ENCODE results near the gene GPBP1L1. TPM values are rescaled to one million over a fixed set of nuclear protein-coding genes. Genes with fewer than 3 reads are reported as not detected.
"Not testable (repeated sequence)": the region's sequence is repeated elsewhere in the genome, so short reads cannot be mapped to it uniquely, and the experiment has no call there.

Gene GPBP1L1
- polyA plus RNA-seq, 4 donors, result 71.4 to 127 (median 115) TPM

DNA sequence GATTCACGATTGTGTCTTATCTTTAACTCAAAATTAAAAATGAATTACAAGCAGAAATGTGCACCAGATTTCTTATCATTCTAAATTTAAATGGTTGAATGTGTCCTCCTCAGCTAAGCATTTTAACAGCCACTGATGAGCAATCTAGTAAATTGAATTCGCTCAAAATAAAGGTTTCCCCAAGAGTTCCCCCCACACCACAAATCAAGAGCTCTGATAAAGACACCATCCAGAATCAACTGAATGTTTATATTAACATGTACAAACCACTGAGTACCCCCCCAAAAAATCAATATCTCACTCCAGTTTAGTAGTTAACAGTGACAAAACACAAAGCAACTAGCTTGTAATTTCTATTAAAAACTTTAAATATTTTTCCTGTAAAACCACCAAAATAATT is 1.9 kb downstream of the GPBP1L1 start:
- DNase-seq (ENCODE audit: low read depth in 4 of 4, low spot score in 3 of 4), result no peak

GRCh38 chr1:45682942-45683341 is 3.4 kb downstream of the GPBP1L1 start:
- no peak for DNase-seq (ENCODE audit: low read depth in 4 of 4, low spot score in 3 of 4)

DNA sequence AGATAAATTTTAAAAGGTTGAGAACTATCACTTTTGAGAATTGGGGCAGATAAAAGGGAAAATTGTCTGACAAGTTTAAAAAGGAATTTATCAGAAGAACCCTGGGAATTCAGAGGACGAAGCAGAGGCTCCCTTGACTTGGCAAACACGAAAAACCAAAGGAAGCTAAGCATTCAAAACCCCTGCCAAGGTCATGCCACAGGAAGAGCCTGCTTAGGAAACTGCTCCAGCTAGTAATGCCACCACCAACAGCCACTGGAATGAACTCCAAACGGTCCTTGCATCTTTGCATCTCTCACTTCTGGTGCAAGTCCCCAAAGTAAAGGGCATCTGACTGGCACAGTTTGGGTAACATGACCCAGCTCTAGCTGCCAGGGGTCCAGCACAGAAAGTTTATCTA is 7.2 kb downstream of the GPBP1L1 start:
- DNase-seq (ENCODE audit: low read depth in 4 of 4, low spot score in 3 of 4), result no peak

DNA sequence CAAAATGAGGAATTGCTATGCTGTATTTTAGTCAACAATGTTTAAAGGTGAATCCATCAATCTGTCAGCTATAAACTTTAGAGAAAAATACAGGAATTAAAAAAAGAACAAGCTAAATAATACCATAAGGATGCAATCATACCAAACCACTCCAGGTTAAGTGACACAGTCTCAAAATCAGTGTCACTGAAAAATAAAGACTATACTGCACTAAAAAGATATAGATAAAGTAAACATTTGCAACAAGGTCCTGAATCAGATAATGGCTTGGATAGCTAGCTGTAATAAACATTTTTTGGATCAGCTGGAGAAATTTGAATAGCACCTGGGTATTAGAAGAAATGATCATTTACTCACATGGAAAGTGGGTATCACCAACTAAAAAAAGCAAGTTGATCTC is 7.8 kb downstream of the GPBP1L1 start:
- no peak for DNase-seq (ENCODE audit: low read depth in 4 of 4, low spot score in 3 of 4)

DNA sequence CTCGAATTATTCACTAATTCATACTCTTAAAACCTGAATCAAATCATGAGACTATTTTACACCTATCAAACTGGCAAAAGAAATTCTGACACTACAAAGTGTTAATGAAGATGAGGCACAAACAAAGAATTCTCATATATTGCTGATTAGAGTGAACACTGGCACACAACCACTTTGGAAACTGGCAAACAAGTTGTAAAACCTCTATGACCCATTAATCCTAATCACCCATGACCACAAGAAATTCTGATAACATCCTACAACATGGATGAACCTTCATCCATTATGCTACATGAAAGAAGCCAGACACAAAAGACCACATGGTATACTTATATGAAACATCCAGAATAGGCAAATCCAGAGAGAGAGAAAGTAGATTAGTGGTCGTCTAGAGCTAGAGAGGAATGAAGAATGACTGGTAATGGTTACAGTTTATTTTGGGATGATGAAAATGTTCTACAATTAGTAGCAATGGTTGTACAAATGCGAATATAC is 8.5 kb downstream of the GPBP1L1 start:
- no peak for DNase-seq (ENCODE audit: low read depth in 4 of 4, low spot score in 3 of 4)

GRCh38 chr1:45676553-45676952 is 9.8 kb downstream of the GPBP1L1 start:
- DNase-seq (ENCODE audit: low read depth in 4 of 4, low spot score in 3 of 4), result not testable (repeated sequence)

DNA sequence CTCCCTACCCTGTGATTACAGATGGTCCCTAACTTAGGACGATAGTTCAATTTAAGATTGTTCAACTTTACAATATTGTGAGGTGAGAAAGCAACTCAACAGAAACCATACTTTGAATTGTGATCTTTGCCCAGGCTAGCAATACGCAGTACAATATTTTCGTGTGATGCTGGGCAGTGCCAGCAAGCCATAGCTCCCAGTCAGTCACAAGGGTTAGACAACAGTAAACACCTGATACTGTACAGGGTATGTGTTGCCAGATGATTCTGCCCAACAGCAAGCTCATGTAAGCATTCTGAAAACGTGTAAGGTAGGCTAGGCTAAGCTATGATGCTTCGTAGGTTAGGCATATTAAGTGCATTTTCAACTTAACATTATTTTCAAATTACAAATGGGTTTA is 11.9 kb downstream of the GPBP1L1 start:
- no peak for DNase-seq (ENCODE audit: low read depth in 4 of 4, low spot score in 3 of 4)

GRCh38 chr1:45673956-45674355 is 12.4 kb downstream of the GPBP1L1 start:
- DNase-seq (ENCODE audit: low read depth in 4 of 4, low spot score in 3 of 4), result no peak

GRCh38 chr1:45669859-45670655 is 16.3 kb downstream of the GPBP1L1 start:
- DNase-seq (ENCODE audit: low read depth in 4 of 4, low spot score in 3 of 4), result no peak

DNA sequence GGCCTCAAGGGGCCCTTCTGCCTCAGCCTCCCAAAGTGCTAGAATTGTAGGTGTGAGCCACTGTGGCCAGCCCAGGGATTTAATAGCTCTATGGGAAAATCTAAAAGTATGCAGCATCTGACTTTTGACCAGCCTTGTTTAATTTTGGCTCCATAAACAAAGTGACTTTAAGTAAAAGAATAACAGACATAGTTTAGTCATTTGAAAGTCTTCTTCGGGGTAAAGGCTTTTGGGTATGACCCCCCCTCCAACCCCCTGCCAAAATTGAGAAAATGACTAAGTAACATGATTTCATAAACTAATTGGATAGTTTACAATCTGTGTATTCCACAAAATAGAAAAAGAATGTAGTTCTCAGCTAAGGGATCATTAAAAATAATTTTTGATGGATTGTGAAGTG is 17.0 kb downstream of the GPBP1L1 start:
- no peak for DNase-seq (ENCODE audit: low read depth in 4 of 4, low spot score in 3 of 4)

GRCh38 chr1:45668526-45668925 is 17.8 kb downstream of the GPBP1L1 start:
- no peak for DNase-seq (ENCODE audit: low read depth in 4 of 4, low spot score in 3 of 4)

DNA sequence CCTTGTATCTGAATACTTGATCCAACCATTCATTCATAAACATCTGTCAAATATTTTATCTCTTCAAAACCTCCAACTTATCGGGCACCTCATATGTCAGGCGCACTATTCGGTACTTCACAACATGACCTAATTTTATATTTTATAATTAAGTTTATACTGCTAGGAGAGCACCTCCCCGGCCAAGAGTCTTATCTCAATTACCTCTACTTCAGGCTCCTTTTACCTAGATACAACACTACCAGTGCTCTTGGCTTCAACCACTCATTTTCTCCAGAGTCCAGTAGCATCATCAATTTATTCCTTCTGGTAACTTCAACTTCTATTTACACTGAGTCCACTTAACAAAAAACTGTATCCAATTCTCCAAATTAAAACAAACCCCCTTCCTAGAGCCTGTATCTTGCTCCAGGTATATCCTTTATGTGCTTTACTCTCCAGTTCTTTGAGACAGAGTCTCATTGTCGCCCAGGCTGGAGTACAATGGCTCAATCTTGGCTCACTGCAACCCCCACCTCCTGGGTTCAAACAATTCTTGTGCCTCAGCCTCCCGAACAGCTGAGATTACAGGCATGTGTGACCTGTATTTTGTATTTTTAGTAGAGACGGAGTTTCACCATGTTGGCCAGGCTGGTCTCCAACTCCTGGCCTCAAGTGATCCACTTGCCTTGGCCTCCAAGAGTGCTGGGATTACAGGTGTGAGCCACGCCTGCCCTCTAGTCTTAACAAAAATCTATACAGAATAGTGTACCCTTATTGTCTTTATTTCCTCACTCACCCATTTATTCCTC is 18.8 kb downstream of the GPBP1L1 start:
- no peak for DNase-seq (ENCODE audit: low read depth in 4 of 4, low spot score in 3 of 4)

DNA sequence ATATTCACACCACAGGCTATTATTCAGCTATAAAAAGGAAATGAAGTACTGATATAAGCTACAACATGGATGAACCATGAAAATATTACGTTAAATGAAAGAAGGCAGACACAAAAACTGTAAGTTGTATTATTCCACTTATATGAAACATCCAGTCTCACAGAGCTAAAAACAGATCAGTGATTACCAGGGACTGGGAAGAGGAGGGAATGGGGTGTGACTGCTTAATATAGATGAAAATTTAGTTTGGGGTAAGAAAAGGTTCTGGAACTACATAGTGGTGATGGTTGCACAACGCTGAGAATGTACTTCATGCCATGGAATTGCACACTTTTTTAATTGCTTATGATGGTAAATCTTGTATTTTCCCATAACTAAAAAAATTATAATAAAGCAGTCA is 19.5 kb downstream of the GPBP1L1 start:
- DNase-seq (ENCODE audit: low read depth in 4 of 4, low spot score in 3 of 4), result no peak

GRCh38 chr1:45660336-45660735 is 26.0 kb downstream of the GPBP1L1 start:
- no peak for DNase-seq (ENCODE audit: low read depth in 4 of 4, low spot score in 3 of 4)

DNA sequence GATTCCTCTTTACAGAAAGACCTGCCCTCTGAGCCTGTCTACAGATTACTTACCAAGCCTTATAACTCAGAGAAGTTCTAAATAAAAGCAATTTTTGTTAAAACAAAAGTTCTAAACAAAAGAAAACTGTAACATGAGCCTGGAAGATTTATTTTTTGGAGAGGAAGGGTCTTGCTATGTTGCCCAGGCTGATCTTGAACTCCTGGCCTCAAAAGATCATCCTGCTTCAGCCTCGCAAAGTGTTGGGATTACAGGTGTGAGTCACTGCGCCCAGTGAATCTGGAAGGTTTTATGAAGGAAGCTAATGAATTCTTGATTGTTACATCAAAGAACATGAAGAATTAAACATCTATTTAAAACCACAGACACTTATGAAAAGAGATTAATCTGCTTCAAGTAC is 27.1 kb downstream of the GPBP1L1 start:
- DNase-seq (ENCODE audit: low read depth in 4 of 4, low spot score in 3 of 4), result no peak

DNA sequence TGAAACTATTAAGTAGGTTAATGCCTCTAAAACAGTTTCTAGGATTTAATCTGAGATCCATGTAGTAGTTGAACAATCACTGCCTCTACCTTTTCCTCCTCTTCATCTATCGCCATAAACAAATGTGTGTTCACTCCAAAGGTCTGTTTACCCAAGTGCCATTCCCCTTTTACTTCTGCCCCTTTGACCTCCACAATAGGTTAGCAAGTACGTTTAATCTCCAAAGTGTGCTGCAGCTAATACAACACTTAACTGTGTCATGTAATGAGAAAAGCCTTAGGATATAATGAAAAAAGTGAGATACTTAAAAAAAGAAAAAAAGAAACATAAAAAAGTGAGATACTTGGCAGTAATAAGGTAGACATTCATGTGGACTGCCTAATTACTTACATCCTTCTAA is 28.2 kb downstream of the GPBP1L1 start:
- no peak for DNase-seq (ENCODE audit: low read depth in 4 of 4, low spot score in 3 of 4)

- DNase-seq (ENCODE audit: low read depth in 4 of 4, low spot score in 3 of 4), result no peak
Observed at GRCh38 chr1:45656573-45657226, 29.6 kb downstream of the GPBP1L1 start.

DNA sequence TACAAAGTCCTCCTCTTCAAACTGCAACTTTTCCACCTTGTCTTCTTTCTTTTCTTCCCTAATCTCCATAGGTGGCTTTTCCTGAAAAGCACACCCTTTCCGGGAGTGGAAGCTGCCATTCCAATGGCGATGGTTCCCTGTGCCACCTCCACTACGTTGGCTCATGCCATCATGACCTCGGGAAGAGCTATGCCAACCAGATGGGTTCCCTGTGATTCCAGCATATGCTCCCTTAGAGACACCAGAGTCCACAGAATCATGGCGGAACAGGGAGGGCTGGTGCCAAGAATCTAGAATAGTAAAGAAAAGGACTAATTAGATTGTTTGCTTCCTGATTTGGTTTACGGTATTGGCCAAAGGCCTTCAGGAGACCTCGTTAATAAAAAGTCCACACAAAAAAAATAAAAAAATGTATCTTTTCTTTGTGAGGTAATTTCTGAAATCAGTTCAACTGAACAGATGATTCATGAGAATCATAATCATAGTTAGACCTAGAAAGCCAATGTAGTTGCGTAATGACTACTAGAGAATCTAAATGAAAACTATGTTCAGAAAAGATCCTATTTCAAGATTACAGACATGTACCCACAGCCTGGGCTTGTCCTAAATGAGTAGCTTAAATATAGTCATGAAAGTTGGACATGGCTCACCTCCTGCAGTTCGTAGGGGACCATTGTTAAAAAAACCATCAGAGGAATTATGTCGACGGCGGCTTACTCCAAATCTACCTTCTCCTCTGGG is 31.6 kb downstream of the GPBP1L1 start:
- no peak for DNase-seq (ENCODE audit: low read depth in 4 of 4, low spot score in 3 of 4)

DNA sequence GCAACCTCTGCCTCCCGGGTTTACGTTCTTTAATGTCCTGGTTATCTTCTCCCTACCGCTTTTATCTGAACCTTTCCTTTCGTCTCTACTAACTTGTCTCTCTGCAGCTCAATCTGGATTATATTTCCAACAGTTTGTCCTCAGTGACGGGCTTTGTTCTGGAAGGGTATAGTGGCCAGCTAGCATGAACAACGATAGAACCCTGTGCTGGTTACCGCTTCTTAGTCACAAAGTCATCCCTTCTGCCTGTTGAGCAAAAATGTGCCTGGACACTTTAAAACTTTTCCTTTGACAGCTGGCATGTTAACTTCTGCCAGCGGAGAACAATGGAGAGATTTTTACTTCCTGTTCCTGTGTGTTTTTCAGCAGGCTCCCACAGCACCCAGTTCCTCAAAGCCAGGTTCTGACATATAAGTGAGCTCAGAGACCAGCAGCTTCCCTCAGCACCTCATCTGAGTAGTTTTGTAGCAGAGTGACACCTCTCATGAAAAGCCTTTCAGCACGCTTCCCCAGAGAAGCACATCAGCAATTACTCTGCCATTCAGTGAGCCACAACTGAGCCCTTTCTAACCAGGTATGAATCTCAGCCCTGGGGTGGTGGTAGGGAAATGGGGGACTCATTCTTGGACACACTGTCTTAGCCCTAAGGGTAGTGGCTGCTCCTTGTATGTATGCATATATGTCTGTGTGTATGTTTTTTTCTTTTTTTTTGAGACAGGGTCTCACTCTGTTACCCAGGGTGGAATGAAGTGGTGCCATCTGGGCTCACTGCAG is 38.9 kb downstream of the GPBP1L1 start:
- DNase-seq (ENCODE audit: low read depth in 4 of 4, low spot score in 3 of 4), result no peak

- DNase-seq (ENCODE audit: low read depth in 4 of 4, low spot score in 3 of 4), result no peak
Observed at GRCh38 chr1:45644661-45645060, 41.7 kb downstream of the GPBP1L1 start.

Data from left renal pelvis (tissue), 4 donors.